Effector CD4-positive, alpha-beta T cell (primary cell): ENCODE data around the gene SAP30L.

Experiments
- DNase-seq: peaks from one replicate; pipeline ENCODE4 v3.0.0-alpha.2; 2020

Gene SAP30L

DNA sequence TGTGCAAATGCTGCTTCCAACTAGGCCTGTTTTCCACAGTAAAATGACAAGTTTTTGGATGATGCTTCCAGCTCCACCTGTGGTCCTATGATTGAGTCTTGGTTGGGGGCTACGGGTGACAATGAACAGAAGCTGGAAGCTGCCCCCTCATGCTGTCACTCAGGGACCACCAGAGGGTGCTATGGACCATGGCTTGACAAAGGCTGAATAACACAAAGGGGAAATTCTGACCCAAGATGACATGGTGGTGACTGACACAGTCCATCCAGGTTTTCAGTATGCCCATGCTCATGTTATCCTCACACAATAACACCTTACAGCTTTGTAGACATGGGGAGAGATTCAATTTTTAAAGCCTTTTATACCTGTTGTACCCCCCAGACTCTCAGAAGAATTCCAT is 23.9 kb upstream of the SAP30L start:
- no peak for DNase-seq

DNA sequence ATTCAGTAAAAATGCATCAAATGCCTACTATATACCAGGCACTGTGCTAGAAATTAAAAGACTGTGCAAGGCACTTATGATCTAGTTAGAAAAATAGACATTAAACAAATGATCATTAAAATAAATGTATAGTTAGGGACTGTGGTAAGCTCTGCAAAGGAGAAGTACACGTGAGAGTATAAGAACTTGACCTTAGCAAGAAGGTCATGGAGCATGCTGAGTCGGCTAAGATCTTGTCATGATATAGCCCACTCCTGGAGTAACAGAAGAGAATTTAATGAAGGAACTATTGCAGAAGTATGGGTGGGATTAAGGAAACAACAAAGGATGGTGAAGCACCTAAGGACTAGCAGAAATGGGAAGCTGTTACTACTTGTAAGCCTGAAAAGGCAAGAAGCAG is 23.5 kb upstream of the SAP30L start:
- DNase-seq = no peak

DNA sequence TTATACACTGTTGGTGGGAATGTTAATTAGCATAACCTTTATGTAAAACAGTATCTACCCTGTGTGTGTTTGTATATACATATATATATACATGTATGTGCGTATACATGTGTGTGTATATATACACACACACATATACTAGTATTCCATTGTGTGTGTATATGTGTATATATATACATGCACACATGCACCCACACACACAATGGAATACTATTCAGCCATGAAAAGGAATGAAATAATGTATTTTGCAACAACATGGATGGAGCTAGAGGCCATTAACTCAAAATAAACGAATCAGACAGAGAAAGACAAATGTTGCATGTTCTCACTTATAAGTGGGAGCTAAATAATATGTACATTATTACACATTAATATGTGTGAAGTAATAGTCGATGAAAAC is 17.6 kb upstream of the SAP30L start:
- no peak for DNase-seq

DNA sequence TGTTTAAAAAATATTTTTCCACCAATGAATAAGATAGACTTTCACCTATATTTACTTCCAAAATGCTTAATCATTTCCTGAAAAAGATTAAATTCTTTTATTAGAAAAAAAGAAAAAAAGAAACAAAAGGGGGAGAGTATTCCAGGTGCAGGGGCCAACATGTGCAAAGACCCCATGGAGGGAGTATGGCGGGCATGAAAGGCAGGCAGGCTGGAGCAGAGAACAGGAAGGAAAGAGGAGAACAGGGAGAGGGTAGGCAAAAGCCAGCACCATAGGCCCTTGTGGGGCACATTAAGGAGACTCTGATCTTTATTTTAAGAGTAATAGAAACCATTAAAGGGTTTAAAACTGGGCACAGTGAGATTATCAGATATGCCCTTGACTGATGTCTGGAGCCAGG is 16.5 kb upstream of the SAP30L start:
- DNase-seq = no peak

DNA sequence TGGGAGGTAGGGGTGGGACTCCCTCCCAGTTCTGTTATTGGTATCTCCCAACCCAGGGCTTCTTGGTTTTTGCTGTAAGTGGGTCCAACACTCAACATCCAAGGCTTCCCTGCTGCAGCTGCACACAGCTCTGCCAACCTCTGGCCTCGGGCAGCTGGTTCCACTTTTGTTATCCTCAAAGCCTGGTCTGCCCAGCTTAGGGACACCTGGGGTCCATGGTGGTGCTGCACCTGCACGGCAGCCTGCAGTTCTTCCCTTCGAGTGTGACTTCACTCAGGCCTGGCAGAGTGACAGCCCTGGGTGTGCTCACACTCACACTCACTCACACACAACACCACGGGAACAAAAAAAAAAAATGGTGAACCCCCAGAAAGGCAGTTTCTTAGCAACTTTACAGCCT is 15.3 kb upstream of the SAP30L start:
- DNase-seq = no peak

DNA sequence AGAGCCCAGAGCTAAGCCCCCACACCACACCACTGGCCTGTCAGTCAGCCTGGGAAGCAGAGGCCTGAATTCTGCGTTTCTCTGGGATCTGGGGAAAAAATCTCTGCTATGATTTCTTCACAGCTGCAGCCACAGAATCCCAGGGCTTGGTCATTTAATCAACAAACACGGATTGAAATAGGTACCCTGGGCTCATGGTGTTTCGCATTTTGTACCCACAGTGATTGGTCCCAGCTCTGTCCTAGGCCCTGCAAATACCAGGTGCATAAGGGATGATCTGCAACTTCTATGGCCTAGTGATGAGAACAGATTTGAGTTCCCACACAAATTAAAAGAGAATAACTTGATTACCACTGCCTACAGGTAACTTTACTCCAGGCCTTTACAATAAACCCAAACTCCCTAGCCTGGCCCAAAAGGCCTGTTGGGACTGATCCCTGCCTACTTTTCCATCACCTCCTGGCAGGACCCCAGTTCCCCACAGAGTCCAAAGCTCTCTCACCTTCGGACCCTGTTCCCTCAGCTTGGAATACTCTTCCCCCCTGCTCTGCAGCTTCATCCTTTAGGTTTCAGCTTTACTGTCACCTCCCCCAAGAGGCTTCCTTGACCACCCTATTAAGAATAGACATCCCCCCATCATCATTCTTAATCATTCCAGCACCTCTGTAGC is 14.7 kb upstream of the SAP30L start:
- DNase-seq = no peak

DNA sequence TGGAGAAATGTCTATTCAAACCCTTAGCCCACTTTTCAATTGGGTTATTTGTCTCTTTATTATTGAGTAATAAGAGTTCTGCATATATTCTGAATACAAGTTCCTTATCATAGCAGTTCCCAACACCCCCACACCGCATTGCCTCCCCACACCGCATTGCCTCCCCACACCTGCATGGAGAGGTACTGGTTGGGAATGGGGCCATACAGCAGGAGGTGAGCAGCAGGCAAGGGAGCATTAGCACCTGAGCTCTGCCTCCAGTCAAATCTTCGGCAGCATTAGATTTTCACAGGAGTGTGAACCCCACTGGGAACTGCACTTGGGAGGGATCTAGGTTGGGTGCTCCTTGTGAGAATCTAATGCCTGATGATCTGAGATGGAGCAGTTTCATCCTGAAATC is 10.6 kb upstream of the SAP30L start:
- DNase-seq = no peak

DNA sequence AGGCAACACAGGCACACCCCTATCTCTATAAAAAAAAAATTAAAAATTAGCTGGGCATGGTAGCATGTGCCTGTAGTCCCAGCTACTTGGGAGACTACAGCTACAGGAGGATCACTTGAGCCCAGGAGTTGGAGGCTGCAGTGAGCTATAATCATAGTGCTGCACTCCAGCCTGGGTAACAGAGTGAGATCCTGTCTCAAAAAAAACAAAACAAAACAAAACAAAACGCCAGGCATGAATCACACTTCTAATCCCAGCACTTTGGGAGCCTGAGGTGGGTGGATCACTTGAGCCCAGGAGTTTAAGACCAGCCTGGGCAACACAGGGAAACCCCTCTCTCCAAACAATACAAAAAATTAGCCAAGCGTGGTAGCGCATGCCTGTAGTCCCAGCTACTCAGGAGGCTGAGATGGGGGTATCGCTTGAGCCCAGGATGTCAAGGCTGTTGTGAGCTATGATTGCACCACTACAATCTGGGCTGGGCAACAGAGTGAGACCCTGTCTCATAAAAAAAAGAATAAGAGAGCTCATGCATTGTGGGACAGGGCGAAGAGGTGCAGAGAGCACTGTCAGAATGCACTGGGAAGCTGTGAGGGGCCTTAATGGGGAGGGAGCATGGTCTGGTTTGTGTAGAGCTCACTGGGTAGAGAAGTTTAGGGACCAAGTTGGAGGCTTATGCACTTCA is 8.4 kb upstream of the SAP30L start:
- no peak for DNase-seq

DNA sequence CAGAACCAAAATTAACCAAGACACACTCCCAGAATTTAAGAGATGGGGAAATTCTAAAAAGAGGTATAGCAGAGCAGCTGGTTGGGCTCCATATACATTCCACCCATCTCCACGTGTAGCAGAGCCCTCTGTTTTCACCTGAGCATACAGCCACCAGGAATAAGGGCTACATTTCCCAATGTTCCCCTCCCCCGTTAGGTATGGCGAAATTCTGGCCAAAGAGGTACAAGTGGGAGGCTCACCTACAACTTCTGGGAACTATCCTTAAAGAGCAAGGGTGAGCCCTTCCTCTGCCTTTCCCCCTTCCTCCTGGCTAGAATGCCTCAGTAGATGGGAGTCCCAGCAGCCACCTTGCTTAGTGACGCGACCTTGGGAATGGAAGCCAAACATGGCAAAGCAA is 5.3 kb upstream of the SAP30L start:
- no peak for DNase-seq

DNA sequence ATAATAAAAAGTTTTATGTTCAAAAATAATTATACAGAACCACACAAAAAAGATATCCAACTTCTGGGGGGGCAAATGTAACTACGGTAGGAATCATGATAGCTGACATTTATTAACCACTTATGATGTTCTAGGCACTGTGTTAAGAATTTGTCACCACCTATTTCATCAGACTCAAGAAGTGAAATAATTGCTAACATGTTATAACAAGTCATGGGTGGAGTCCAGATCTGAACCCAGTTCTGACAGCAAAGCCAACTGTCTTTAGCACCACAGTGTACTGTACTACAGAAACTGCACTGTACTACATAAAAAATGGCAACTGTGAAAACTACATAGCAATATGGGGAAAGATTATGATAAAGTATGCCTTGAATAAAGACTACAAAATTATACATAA is 3.0 kb upstream of the SAP30L start:
- no peak for DNase-seq

DNA sequence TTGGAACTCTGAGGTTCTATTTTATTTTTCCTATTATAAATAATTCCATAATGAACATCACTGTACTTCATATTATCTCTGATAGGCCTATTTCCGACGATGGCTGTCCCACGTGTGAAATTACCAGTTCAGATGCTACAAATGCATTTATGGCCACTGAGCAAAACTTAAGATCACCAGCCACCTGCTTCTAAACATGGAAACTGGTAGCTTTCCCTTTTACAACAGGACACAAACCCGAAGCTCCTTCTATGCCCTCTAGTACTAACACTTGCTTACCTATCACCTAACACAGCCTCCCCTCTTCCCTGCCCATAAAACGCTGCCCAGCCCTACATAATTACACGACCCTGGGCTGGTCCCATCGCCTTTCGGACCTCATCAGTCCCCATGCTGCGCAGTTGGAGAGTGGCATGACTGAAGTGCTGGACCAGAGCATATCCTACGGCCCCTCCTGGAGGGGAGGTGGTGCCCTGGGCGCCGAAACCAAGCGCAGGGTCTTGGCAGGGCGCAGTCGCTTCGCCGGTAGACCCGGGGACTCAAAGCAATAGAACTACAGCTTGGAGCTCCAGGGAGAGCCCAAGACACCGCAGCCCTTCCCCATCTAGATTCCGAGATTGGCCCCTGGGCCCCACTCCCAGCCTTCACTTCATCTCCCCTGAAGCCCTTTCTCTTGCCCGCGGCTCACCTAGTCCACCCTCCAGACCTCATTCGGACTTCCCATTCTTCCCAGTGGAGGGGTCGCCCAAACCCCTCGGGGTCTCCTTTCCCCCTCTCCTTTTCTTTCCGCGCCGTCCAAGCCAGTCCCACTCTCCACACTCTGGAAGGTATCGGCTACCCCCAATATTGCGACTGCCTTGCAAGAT is 1.0 kb upstream of the SAP30L start:
- peak; percentile 8 for DNase-seq

DNA sequence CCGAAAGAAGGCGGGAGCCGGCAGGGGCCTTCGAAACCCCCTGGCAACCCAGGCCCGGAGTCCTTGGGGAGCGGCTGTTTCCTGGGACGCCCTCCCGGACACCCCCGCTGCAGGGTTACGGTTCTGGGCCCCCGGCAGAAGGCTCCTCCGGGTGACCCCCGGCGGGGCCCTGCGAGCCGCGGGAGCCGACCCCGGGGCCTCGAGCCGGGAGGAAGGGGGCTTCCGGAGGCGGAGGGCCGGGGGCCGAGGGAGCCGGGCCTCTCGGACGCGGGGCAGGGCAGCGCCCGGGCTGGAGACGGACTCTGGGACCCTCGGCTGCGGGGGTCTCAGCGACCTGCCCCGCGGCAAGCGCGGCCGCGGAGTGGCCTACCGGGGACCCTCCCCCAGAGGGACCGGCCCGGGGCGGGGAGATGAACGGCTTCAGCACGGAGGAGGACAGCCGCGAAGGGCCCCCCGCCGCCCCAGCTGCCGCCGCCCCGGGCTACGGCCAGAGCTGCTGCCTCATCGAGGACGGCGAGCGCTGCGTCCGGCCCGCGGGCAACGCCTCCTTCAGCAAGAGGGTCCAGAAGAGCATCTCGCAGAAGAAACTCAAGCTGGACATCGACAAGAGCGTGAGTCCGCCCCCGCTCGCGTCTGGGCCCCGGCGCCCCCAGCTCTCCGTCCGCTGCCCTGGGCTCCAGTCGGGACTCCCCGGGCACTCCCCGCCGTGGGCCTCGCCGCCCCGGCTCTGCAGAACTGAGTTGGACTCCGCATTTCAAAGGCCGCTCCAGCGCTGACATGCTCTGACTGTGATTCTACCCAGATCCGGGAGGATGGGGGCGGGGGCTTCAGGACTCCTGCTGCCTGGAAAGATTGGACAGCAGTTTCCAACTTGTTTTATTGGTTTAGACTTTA is 645 bp downstream of the SAP30L start:
- DNase-seq = peak; percentile 29

DNA sequence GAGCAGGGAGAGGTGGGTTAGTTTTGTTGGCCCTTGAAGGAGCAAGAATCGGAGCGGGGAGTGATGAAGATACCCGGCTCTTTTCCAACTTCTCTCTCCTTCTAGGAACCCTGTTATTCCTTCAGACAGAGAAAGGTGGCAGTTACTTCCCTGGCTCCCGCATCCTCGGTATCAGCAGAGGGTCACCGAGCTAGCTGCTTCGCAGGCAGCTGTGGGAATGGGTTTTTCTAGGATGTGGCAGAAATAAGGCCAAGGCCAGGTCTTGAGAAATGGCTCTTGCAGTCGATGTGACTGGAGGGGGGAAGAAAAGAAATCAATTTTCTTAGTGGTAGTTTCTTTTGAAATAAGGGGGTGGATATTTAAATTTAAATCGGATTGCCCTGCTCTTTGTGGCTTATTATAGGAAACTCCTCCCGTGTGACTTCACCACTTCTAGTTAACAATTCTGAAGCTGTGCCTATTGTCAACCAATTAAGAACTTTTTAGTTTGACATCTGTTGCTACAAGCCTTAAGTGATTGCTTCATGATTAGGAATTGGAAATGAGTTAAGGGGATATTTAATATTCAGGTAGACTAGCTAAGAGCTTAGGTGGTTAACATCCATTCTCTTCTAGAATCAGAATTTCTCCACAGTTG is 1.4 kb downstream of the SAP30L start:
- DNase-seq = no peak

DNA sequence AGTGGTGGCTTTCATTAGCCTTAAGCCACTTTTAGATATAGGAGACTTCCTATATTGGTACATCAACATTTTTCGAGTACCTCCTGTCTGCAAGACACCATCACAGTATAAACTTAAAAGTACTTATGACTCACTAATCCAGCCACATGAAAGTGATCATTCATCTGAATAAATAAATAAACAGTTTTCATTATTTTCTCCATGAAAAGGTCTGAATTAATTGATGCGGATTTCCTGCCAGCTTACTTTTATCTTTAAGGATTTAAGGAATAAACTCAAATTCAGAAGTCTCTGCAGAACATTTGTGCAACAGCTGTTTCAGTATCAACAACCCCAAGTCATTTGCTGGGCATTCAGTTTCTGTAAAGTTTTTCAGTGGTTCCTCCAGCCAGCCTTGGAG is 4.0 kb downstream of the SAP30L start:
- DNase-seq = no peak

DNA sequence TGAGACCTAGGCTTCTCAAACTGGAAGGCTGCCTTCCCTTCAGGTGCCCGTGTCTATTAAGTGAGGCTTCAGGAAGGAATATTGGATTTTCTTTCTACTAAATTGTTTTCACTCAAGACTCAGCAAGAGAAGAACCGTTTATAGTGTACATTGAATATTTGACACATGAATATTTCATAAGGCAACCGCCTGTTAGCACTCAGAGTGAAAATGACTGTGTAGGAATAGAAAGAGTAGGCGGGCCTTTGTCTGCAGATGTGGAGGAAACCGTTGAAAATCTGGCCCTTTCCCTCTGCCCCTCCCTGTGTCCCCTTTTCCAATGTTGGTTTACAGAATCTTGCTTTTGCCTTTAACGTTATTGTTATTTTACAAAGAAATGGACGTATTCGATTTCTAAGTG is 6.2 kb downstream of the SAP30L start:
- DNase-seq = no peak

DNA sequence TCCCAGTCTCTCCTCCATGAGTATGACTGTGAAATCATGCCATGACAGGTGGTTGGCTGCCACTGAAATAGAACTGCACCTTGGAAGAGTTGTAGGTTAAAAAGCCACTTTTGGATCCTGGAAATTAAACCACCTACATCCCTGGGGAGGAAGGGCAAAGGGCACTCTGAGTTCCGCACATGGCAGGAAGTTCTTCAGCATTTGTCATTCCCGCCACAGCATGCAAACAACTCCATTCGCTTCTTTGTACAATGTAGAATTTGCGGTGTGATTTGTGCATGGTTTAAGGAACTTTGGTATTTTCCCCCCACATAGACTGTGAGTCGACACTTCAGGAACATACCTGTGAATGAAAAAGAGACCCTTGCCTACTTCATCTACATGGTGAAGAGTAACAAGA is 9.8 kb downstream of the SAP30L start:
- no peak for DNase-seq

DNA sequence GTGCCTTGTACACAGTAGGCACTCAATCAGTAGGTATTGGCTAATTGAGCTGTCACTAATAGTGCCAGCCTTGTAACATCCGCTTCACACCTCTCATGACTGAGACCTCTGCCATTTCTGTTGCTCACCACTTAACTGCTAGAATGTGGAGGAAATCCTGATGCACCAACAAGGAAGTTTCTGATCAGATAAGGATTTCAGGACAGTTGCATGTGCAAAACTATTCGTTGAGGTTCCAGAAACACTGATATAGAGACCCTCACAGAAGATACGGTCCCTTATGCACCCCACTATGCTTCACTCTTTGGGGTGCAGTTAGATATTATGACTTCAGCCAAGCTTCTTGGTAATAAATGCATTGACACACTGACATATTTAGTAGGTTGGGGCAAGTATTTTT is 10.7 kb downstream of the SAP30L start:
- no peak for DNase-seq

DNA sequence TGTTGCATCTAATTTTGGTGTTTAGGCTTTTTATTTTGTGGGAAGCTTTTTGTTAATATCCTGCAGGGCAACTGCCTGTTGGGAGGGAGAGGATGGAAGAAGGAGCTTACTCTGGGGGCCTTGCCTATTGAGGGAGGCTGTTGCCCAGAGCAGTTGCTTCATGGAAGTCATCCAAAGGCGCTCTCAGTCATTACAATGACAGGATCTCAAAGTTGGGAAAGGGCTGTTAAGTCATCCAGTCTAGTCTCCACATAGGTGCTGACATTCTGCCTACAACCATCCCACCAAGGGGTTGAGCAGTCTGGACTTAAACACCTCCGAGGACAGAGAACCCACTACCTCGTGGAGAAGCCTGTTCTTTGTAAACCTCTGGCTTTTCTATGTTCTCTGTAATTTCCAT is 13.2 kb downstream of the SAP30L start:
- no peak for DNase-seq

DNA sequence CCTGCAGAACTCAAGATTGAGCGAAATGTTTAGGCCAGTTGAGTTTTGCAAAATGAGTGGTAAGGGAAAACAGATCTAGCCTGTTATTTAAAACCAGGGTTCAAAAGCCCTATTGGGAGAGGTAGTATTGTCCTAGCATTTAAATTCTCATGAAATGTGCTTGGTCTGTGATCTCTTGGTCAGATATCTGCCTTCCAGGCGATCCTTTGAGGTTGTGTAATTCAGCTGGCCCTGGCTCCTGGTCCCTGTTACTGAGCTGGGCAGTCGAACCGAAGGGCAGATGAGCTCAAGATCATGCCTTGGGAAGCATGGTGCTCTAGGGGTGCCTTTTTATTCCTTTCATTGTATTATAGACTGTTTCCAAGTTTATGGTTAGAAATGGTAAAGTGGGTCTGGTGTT is 14.4 kb downstream of the SAP30L start:
- no peak for DNase-seq

DNA sequence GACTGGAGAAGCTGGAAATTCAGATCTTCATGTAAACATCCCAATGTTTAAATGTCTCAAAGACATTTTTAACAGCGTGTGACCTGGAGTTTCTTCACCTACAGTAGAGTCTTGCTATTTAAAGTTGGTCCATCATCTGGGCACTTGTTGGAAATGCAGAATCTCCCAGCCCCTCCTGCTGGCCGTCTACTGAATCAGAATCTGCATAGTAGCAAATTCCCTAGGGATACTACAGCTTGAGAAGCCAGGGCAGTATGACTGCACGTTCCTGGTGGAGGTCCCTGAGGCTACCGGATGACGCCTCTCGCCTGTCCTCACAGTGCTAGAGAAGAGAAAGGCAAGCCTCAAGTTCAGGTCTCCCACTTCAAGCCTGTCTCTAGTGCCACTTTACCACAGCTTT is 15.7 kb downstream of the SAP30L start:
- DNase-seq = no peak

DNA sequence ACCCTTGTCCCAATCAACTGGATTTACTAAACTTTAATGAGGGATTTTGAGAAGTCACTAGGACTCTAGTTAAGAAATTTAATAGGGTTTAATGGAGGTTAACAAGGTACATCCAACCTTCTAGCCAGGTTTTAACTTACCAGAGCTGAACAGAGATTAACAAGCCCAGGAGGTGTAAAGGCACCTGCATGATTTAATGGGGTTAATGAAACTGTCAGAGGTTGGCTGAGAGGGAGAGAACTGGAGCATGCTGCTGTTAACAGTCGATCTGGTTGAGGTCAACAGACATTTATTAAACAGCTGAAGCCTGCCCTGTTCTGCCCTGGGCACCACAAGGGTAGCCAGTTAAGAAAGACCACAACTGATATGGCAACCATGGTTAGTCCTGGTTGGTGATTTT is 18.6 kb downstream of the SAP30L start:
- no peak for DNase-seq

DNA sequence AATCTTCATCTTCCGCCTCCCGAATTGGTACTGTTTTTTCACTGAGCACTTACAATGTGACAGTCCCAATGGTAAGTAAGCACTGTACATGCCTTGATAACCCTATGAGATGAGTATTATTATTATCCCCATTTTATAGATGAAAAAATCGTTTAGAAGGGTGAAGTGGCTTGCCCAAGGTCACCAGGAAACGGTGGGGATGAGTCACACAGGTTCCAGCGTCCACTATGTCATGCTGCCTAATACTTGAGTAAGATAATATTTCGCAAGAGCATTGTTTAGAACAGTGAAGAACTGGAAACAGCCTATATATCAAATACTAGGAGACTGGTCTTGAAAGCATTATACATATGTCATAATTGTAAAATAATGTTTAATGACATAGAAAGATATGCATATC is 19.4 kb downstream of the SAP30L start:
- no peak for DNase-seq

DNA sequence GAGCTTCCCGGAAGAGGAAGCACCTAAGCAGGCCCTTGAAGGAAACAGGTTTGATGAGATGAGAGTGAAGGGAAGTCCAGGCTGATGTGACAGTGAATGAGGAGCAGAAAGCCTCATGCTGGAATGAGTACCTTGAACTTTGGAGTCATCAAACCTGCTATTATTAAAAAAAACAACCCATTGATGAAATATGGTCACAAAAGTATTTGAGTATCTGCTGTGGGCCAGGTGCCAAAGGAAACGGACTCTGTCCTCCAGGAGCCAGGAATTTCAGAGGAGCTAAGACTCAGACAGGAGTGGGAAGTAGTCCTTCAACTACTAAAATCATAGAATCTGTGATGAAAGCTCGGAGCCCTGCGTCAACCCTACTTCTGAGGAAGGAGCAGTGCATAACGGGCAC is 20.4 kb downstream of the SAP30L start:
- DNase-seq = no peak
